HEK293 (cell line): ENCODE data around the gene NLGN1.

Experiments
- CTCF ChIP-seq: fragments of 450-650 bp; formaldehyde crosslinking; IDR thresholded peaks from 2 replicates; pipeline ENCODE4 v1.5.1; 2016; ENCODE audit warnings: missing biosample characterization, missing genetic modification characterization
- GLIS2 ChIP-seq: fragments of 450-650 bp; formaldehyde crosslinking; IDR thresholded peaks from 2 replicates; pipeline ENCODE4 v1.5.1; 2016; ENCODE audit warnings: missing biosample characterization, missing genetic modification characterization
- KLF10 ChIP-seq: fragments of 450-650 bp; IDR thresholded peaks from 2 replicates; pipeline ENCODE4 v1.5.1; 2018; ENCODE audit warnings: missing biosample characterization, mild to moderate bottlenecking, missing genetic modification characterization
- YY1 ChIP-seq: fragments of 450-650 bp; formaldehyde crosslinking; IDR thresholded peaks from 2 replicates; pipeline ENCODE4 v1.5.1; 2018; ENCODE audit warnings: missing biosample characterization, missing genetic modification characterization
- ZNF175 ChIP-seq: fragments of 450-650 bp; formaldehyde crosslinking; IDR thresholded peaks from 2 replicates; pipeline ENCODE4 v1.5.1; 2016; ENCODE audit warnings: missing biosample characterization, missing genetic modification characterization
- ZNF280C ChIP-seq: fragments of 450-650 bp; formaldehyde crosslinking; IDR thresholded peaks from 2 replicates; pipeline ENCODE4 v1.5.1; 2016; ENCODE audit warnings: missing biosample characterization, missing genetic modification characterization
- ZNF621 ChIP-seq: fragments of 450-650 bp; formaldehyde crosslinking; IDR thresholded peaks from 2 replicates; pipeline ENCODE4 v1.5.1; 2017; ENCODE audit warnings: missing biosample characterization, missing genetic modification characterization
- ZNF626 ChIP-seq: fragments of 450-650 bp; sonication (Bioruptor Pico); formaldehyde crosslinking; IDR thresholded peaks from 2 replicates; pipeline ENCODE4 v1.5.1; 2018; ENCODE audit warnings: missing biosample characterization, missing genetic modification characterization, inconsistent platforms
- ZNF776 ChIP-seq: fragments of 450-650 bp; formaldehyde crosslinking; IDR thresholded peaks from 2 replicates; pipeline ENCODE4 v1.5.0; 2017; ENCODE audit warnings: missing biosample characterization, missing genetic modification characterization, borderline replicate concordance
- TF ChIP-seq, protein P1 (sequence below): fragments of 450-650 bp; formaldehyde crosslinking; IDR thresholded peaks from 2 replicates; pipeline ENCODE4 v1.5.1; 2016; ENCODE audit warnings: missing biosample characterization, missing genetic modification characterization
- TF ChIP-seq, protein P2 (sequence below): fragments of 450-650 bp; formaldehyde crosslinking; IDR thresholded peaks from 2 replicates; pipeline ENCODE4 v1.5.1; 2016; ENCODE audit warnings: missing biosample characterization, missing genetic modification characterization, low read depth
- TF ChIP-seq, protein P3 (sequence below): fragments of 450-650 bp; formaldehyde crosslinking; IDR thresholded peaks from 2 replicates; pipeline ENCODE4 v1.5.1; 2017; ENCODE audit warnings: missing biosample characterization, missing genetic modification characterization

GRCh38 chr3:173402656-173403055, 5.1 kb downstream of the NLGN1 start:
- no peak for TF ChIP-seq YY1 (tag by site-specific recombination)
- TF ChIP-seq CTCF (tag by site-specific recombination) = no peak
- TF ChIP-seq ZNF626 (tag by site-specific recombination) = no peak
- TF ChIP-seq ZNF776 (tag by site-specific recombination) = no peak
- no peak for TF ChIP-seq ZNF621 (tag by site-specific recombination)
- TF ChIP-seq, protein P1, sequence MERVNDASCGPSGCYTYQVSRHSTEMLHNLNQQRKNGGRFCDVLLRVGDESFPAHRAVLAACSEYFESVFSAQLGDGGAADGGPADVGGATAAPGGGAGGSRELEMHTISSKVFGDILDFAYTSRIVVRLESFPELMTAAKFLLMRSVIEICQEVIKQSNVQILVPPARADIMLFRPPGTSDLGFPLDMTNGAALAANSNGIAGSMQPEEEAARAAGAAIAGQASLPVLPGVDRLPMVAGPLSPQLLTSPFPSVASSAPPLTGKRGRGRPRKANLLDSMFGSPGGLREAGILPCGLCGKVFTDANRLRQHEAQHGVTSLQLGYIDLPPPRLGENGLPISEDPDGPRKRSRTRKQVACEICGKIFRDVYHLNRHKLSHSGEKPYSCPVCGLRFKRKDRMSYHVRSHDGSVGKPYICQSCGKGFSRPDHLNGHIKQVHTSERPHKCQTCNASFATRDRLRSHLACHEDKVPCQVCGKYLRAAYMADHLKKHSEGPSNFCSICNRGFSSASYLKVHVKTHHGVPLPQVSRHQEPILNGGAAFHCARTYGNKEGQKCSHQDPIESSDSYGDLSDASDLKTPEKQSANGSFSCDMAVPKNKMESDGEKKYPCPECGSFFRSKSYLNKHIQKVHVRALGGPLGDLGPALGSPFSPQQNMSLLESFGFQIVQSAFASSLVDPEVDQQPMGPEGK = no peak
- TF ChIP-seq ZNF175 (tag by site-specific recombination) = no peak
- TF ChIP-seq KLF10 (tag by site-specific recombination) = no peak
- TF ChIP-seq ZNF280C (tag by site-specific recombination) = no peak
- TF ChIP-seq, protein P2, sequence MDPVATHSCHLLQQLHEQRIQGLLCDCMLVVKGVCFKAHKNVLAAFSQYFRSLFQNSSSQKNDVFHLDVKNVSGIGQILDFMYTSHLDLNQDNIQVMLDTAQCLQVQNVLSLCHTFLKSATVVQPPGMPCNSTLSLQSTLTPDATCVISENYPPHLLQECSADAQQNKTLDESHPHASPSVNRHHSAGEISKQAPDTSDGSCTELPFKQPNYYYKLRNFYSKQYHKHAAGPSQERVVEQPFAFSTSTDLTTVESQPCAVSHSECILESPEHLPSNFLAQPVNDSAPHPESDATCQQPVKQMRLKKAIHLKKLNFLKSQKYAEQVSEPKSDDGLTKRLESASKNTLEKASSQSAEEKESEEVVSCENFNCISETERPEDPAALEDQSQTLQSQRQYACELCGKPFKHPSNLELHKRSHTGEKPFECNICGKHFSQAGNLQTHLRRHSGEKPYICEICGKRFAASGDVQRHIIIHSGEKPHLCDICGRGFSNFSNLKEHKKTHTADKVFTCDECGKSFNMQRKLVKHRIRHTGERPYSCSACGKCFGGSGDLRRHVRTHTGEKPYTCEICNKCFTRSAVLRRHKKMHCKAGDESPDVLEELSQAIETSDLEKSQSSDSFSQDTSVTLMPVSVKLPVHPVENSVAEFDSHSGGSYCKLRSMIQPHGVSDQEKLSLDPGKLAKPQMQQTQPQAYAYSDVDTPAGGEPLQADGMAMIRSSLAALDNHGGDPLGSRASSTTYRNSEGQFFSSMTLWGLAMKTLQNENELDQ (tag by site-specific recombination) = no peak
- TF ChIP-seq GLIS2 = no peak
- TF ChIP-seq, protein P3, sequence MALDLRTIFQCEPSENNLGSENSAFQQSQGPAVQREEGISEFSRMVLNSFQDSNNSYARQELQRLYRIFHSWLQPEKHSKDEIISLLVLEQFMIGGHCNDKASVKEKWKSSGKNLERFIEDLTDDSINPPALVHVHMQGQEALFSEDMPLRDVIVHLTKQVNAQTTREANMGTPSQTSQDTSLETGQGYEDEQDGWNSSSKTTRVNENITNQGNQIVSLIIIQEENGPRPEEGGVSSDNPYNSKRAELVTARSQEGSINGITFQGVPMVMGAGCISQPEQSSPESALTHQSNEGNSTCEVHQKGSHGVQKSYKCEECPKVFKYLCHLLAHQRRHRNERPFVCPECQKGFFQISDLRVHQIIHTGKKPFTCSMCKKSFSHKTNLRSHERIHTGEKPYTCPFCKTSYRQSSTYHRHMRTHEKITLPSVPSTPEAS (tag by site-specific recombination) = no peak
